Lower leg skin (tissue), 4 donors: Measurements from ENCODE around the gene PDZRN3. TPM values are rescaled to one million over a fixed set of nuclear protein-coding genes. Genes with fewer than 3 reads are reported as not detected.

Experiments used
- DNase-seq, 2 donors: peaks; one replicate each; pipeline ENCODE4 v3.0.0-alpha.2; 2019; ENCODE audit warnings: low spot score in 2 of 2
- H3K4me3 ChIP-seq: fragments of 200-600 bp; sonication (generic); 2 replicates; pipeline ENCODE4 v1.5.1; 2017; ENCODE audit warnings: mild to moderate bottlenecking, low read depth; ENCODE audit not compliant: poor library complexity, severe bottlenecking
- POLR2A ChIP-seq, 2 donors: fragments of 450-650 bp; IDR thresholded peaks; one replicate each; pipeline ENCODE4 v1.6.1; 2016 to 2017; ENCODE audit warnings: antibody characterized with exemption in 2 of 2, mild to moderate bottlenecking in 1 of 2, moderate library complexity in 1 of 2
- WGBS, 2 donors: methylation state at CpG; one replicate each; pipeline ENCODE4 v1.1.5; 2018; 5-methylcytosine and 5-hydroxymethylcytosine counted together
- intact Hi-C: fragments of 100-400 bp; cut with DNase I; formaldehyde crosslinking; loops from one replicate; pipeline ENCODE4 v1.15.0; 2023; ENCODE audit warnings: low total_unique reads
- total RNA-seq, 4 donors: library from RNA; depleted of rRNA; stranded (reverse); fragments of >200 nt; gene quantifications; one replicate each; pipeline ENCODE4 v1.1.0, GENCODE V29; 2016
- TF ChIP-seq, protein P1 (sequence below), 3 donors: fragments of 450-650 bp; IDR thresholded peaks; one replicate each; pipeline ENCODE4 v1.5.1; 2016; ENCODE audit warnings: antibody characterized with exemption in 3 of 3, mild to moderate bottlenecking in 3 of 3, moderate library complexity in 2 of 3

The PDZRN3 gene
- total RNA-seq, 4 donors from 2014 or later: 9.7 to 29.9 (median 13.4) TPM

- WGBS, 2 donors: 76 to 77% methylated on average over 4 of the region's 4 CpGs
Observed at GRCh38 chr3:73473898-73474416, 150.8 kb downstream of the PDZRN3 start.

GRCh38 chr3:73473181-73473897 lies 151.4 kb downstream of the PDZRN3 start:
- intact Hi-C loops: no loop called here
- no peak for DNase-seq
- no peak for TF ChIP-seq POLR2A (IDR thresholded peaks at IDR 0.05)
- TF ChIP-seq, protein P1, sequence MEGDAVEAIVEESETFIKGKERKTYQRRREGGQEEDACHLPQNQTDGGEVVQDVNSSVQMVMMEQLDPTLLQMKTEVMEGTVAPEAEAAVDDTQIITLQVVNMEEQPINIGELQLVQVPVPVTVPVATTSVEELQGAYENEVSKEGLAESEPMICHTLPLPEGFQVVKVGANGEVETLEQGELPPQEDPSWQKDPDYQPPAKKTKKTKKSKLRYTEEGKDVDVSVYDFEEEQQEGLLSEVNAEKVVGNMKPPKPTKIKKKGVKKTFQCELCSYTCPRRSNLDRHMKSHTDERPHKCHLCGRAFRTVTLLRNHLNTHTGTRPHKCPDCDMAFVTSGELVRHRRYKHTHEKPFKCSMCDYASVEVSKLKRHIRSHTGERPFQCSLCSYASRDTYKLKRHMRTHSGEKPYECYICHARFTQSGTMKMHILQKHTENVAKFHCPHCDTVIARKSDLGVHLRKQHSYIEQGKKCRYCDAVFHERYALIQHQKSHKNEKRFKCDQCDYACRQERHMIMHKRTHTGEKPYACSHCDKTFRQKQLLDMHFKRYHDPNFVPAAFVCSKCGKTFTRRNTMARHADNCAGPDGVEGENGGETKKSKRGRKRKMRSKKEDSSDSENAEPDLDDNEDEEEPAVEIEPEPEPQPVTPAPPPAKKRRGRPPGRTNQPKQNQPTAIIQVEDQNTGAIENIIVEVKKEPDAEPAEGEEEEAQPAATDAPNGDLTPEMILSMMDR (IDR thresholded peaks at IDR 0.05): no peak
- H3K4me3 ChIP-seq: no peak overlapping the region
- WGBS, 2 donors: 63 to 65% methylated on average over 5 of the region's 5 CpGs

More at GRCh38 chr3:73473898-73474416, 150.8 kb downstream of the PDZRN3 start:
- DNase-seq: no peak
- TF ChIP-seq, protein P1 (IDR thresholded peaks at IDR 0.05): no peak
- no peak for TF ChIP-seq POLR2A (IDR thresholded peaks at IDR 0.05)
- intact Hi-C loops: no loop called here
- no peak overlapping the region for H3K4me3 ChIP-seq

- WGBS, 2 donors: 61 to 69% methylated on average over 8 of the region's 8 CpGs
Observed at GRCh38 chr3:73471986-73472787, 152.6 kb downstream of the PDZRN3 start.

DNA sequence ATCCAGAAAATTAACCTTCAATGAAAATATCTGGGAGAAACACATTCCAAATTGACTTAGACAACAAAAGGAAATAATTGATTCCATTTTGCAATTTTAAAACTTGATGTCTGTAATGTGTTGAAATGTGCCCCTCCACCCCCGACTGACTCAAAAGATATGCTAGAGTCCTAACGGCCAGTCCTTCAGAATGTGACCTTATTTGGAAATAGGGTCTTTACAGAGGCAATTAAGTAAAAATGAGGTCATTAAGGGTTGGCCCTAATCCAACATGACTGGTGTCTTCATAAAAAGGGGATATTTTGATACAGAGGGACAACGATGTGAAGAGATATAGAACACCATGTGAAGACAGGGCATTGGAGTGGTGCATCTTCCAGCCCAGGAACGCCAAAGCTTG lies 153.9 kb downstream of the PDZRN3 start:
- H3K4me3 ChIP-seq: no peak overlapping the region
- WGBS, 2 donors: 77% methylated on average over 4 of the region's 4 CpGs
- no peak for TF ChIP-seq POLR2A (IDR thresholded peaks at IDR 0.05)
- TF ChIP-seq, protein P1 (IDR thresholded peaks at IDR 0.05): no peak
- no peak for DNase-seq
- intact Hi-C loops: no loop called here

More at GRCh38 chr3:73471986-73472787, 152.6 kb downstream of the PDZRN3 start:
- no peak overlapping the region for H3K4me3 ChIP-seq
- intact Hi-C loops: no loop called here
- DNase-seq: no peak
- TF ChIP-seq, protein P1 (IDR thresholded peaks at IDR 0.05): no peak
- no peak for TF ChIP-seq POLR2A (IDR thresholded peaks at IDR 0.05)

GRCh38 chr3:73469331-73469730 lies 155.4 kb downstream of the PDZRN3 start:
- DNase-seq: no peak
- TF ChIP-seq, protein P1 (IDR thresholded peaks at IDR 0.05): no peak
- no peak for TF ChIP-seq POLR2A (IDR thresholded peaks at IDR 0.05)
- no peak overlapping the region for H3K4me3 ChIP-seq
- intact Hi-C loops: no loop called here
- 80 to 83% methylated on average over 9 of the region's 9 CpGs for WGBS, 2 donors
